Right ventricle myocardium inferior (tissue), 1 donor: Measurements from ENCODE around the gene FNDC10. TPM values are rescaled to one million over a fixed set of nuclear protein-coding genes. Genes with fewer than 3 reads are reported as not detected.
"Not testable (repeated sequence)": the region's sequence is repeated elsewhere in the genome, so short reads cannot be mapped to it uniquely, and the experiment has no call there.

Experiments
- ATAC-seq: fragments of 200-7000 bp; cut with Tn5 transposase; one replicate; pipeline ENCODE4 v1.9.1; 2020; ENCODE audit warnings: mild to moderate bottlenecking, moderate library complexity
- DNase-seq: peaks from one replicate; pipeline ENCODE4 v3.0.0; 2021; ENCODE audit errors: missing footprints
- intact Hi-C: fragments of 100-400 bp; cut with DNase I; formaldehyde crosslinking; loops from one replicate; pipeline ENCODE4 v1.11.0; 2022
- total RNA-seq: library from RNA; stranded (reverse); fragmentation: NEBNext Ultra II Directional; extraction: Animal tissue kit (Norgen Biotek cat#: 25700); gene quantifications from one replicate; pipeline ENCODE4 v1.2.1, GENCODE V29; 2021
- donor health status: DM: no; HTN: yes; CAD: no; lungs with severe emphysema.

Gene FNDC10
- total RNA-seq, 1 donor from 2014 or later: 3.0 TPM

GRCh38 chr1:1603671-1604373, 3.9 kb upstream of the FNDC10 start:
- ATAC-seq (no peak), DNase-seq (no peak)
- intact Hi-C loops: no loop called here

GRCh38 chr1:1602968-1603506, 3.1 kb upstream of the FNDC10 start:
- DNase-seq: peak; percentile 55
- intact Hi-C loops: no loop called here
- no peak for ATAC-seq

- DNase-seq: no peak
- intact Hi-C loops: no loop called here
- no peak for ATAC-seq
Observed at GRCh38 chr1:1602304-1602967, 2.5 kb upstream of the FNDC10 start.

GRCh38 chr1:1601564-1602303, 1.8 kb upstream of the FNDC10 start:
- ATAC-seq (no peak), DNase-seq (no peak)
- intact Hi-C loops: no loop called here

- intact Hi-C loops: no loop called here
- no peak for ATAC-seq
- no peak for DNase-seq
Observed at GRCh38 chr1:1600861-1601563, 1.1 kb upstream of the FNDC10 start.

GRCh38 chr1:1599030-1599934, 653 bp downstream of the FNDC10 start:
- ATAC-seq (no peak), DNase-seq (peak; percentile 64)
- intact Hi-C loops: no loop called here

- no peak for ATAC-seq
- intact Hi-C loops: no loop called here
- no peak for DNase-seq
Observed at GRCh38 chr1:1598720-1599029, 1.3 kb downstream of the FNDC10 start.

- DNase-seq (no peak), ATAC-seq (no peak)
- intact Hi-C loops: no loop called here
Observed at GRCh38 chr1:1598051-1598719, 1.8 kb downstream of the FNDC10 start.

GRCh38 chr1:1597275-1597930, 2.5 kb downstream of the FNDC10 start:
- ATAC-seq (peak; percentile 31), DNase-seq (no peak)
- intact Hi-C loops: no loop called here

- ATAC-seq (no peak), DNase-seq (no peak)
- intact Hi-C loops: no loop called here
Observed at GRCh38 chr1:1596493-1597274, 3.3 kb downstream of the FNDC10 start.

GRCh38 chr1:1595341-1595740, 4.6 kb downstream of the FNDC10 start:
- intact Hi-C loops, DNase-seq, ATAC-seq: not testable (repeated sequence)

GRCh38 chr1:1594602-1595260, 5.2 kb downstream of the FNDC10 start:
- no peak for ATAC-seq
- DNase-seq: no peak
- intact Hi-C loops: no loop called here

GRCh38 chr1:1593834-1594601, 5.9 kb downstream of the FNDC10 start:
- DNase-seq: no peak
- ATAC-seq: no peak
- intact Hi-C loops: no loop called here

- DNase-seq (no peak), ATAC-seq (no peak)
- intact Hi-C loops: no loop called here
Observed at GRCh38 chr1:1591452-1591851, 8.5 kb downstream of the FNDC10 start.

GRCh38 chr1:1583347-1584010, 16.5 kb downstream of the FNDC10 start:
- ATAC-seq: no peak
- DNase-seq: no peak
- intact Hi-C loops: no loop called here
